Measurements from ENCODE around the gene WDFY4. TPM values are rescaled to one million over a fixed set of nuclear protein-coding genes. Genes with fewer than 3 reads are reported as not detected.

WDFY4 gene
- total and polyA plus RNA-seq, 2 experiments from 2014 or later, result 0.14 TPM; not detected in 1

DNA sequence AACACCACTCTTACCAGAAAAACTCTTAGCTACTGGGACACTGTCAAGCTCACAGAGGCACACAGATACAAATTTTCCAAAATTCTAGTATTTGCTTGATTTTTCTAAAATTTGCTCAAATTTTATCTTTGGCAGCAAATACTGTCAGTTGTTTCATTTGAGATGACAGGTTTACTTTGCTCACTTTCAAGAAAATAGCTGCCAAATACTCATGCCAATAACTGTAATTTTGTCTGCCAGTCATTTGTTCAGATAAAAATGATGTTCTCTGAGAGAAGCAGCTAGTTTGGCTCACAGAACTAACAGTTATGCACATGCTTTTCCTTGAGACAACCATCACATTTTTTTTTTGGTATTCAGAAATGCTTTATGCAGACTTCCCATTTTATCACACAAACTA is 172.2 kb downstream of the WDFY4 start:
- ATAC-seq, result no peak

More for the DNA sequence above, 172.2 kb downstream of the WDFY4 start:
- Histone ChIP-seq H3K36me3 (ENCODE audit: insufficient read depth) (no peaks in the 10 kb centered on the region), H3K4me1 (ENCODE audit: insufficient read depth) (no peaks in the 10 kb centered on the region), H3K4me3 (no peak overlapping the region), H4K20me1 (replicated peaks; ENCODE audit: insufficient read depth) (no peaks in the 10 kb centered on the region), H3K9me2 (ENCODE audit: insufficient read depth) (0 out of 2 replicates have a peak, but pooled peaks cover 4% of the 10 kb centered on the region), H2AFZ (no peak overlapping the region), H3F3A (replicated peaks; ENCODE audit: low read depth) (no peaks in the 10 kb centered on the region), H3K27ac (ENCODE audit: low read depth) (no peak overlapping the region), H3K27me3 (ENCODE audit: insufficient read depth) (no peaks in the 10 kb centered on the region), H3K4me2 (no peak overlapping the region), H3K79me2 (replicated peaks; ENCODE audit: insufficient read depth) (no peaks in the 10 kb centered on the region)
- DNase-seq (ENCODE audit: low spot score), result no peak
- H3K27me3 Mint-ChIP-seq (ENCODE audit: insufficient read depth, low read depth, poor library complexity), result peaks cover 6% of the 10 kb centered on the region
- no peaks in the 10 kb centered on the region; the same call in 2 of the 3 replicates for H3K9me3 Mint-ChIP-seq
- H3K27ac Mint-ChIP-seq, result no peak overlapping the region
- no peaks in the 10 kb centered on the region for H3K4me1 Mint-ChIP-seq
- H3K4me3 Mint-ChIP-seq, result no peak overlapping the region
- no peaks in the 10 kb centered on the region; the same call in 2 of the 3 replicates for H3K36me3 Mint-ChIP-seq (ENCODE audit: low read depth)
- TF ChIP-seq EZH2 (IDR thresholded peaks at IDR 0.05; ENCODE audit: low read depth, unreplicated experiment) (no peak), ZNF462 (CRISPR knock-in tag; IDR thresholded peaks at IDR 0.05) (no peak), CTCF (conservative IDR thresholded peaks at IDR 0.05; ENCODE audit: low read depth in 2 of 2) (no peak), ZNF331 (CRISPR knock-in tag; IDR thresholded peaks at IDR 0.05; ENCODE audit: low read depth) (no peak), ZNF114 (CRISPR knock-in tag; IDR thresholded peaks at IDR 0.05) (no peak), CREB1 (CRISPR knock-in tag; IDR thresholded peaks at IDR 0.05; ENCODE audit: low read depth) (no peak)
